PFSK-1 (cell line): ENCODE results near the gene IRAK1.
A peak's percentile ranks its signal among the peaks of the same experiment; 100 is the strongest.

ENCODE experiments used
- FOXP2 ChIP-seq: optimal IDR thresholded peaks from 2 replicates; pipeline ENCODE3; 2011; ENCODE audit warnings: borderline replicate concordance, control low read depth, inconsistent platforms; ENCODE audit not compliant: insufficient read depth; ENCODE audit errors: extremely low read length, extremely low read depth
- POLR2AphosphoS5 ChIP-seq: IDR thresholded peaks from 2 replicates; pipeline ENCODE4 v1.6.1; 2012; ENCODE audit warnings: low read depth, mild to moderate bottlenecking, control low read depth, low read length, moderate library complexity
- SIN3A ChIP-seq: IDR thresholded peaks from 2 replicates; pipeline ENCODE4 v1.6.1; 2012; ENCODE audit warnings: mild to moderate bottlenecking, low read length, moderate library complexity, borderline replicate concordance; ENCODE audit not compliant: insufficient read depth
- TAF1 ChIP-seq: IDR thresholded peaks from 2 replicates; pipeline ENCODE4 v1.6.1; 2012; ENCODE audit warnings: low read length, control low read depth, borderline replicate concordance; ENCODE audit not compliant: insufficient read depth
- TF ChIP-seq, protein P1 (sequence below), 2 experiments: IDR thresholded peaks; 2 replicates each; pipeline versions ENCODE4 v1.6.1 to v1.8.0; 2011 to 2012; ENCODE audit warnings: low read depth in 2 of 2, low read length in 2 of 2, control low read depth in 1 of 2, inconsistent platforms in 1 of 2, mild to moderate bottlenecking in 1 of 2, moderate library complexity in 1 of 2; ENCODE audit not compliant: insufficient read depth in 1 of 2

The IRAK1 gene

DNA sequence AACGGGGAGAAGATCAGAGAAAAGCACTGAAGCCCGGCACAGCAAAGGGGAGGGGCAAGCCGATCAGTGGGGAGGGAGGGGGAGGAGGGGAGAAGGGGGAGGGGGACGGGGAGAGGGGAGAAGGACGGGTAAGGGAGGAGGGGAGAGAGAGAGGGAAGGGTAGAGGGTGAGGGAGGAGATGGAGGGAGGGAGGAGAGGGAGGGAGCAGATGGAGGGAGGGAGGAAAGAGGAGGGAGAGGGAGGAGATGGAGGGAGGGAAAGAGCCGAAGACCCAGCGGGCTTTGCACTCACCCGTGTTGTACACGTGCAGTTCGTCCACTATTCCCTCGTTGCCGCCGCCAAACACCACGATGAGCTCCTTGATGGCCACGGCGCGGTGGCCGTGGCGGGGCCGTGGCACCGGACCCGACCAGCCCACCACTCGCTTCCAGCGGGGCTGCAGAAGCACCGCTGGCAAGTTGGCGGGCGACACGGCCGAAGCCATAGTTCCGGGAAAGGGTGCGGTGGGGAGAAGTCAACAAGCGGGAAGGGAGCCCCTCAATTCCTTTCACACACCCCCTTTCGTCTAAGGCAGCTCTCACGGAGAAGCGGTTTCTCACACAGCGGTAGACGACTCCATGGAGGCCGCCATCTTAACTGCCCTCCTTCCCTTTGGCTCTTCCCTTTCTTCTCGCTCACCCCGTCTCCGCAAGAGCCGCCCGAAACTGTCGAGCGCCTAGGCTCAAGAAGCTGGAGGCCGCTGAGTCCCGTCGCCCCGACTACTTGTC is 49.2 kb downstream of the IRAK1 start:
- TF ChIP-seq, protein P1, sequence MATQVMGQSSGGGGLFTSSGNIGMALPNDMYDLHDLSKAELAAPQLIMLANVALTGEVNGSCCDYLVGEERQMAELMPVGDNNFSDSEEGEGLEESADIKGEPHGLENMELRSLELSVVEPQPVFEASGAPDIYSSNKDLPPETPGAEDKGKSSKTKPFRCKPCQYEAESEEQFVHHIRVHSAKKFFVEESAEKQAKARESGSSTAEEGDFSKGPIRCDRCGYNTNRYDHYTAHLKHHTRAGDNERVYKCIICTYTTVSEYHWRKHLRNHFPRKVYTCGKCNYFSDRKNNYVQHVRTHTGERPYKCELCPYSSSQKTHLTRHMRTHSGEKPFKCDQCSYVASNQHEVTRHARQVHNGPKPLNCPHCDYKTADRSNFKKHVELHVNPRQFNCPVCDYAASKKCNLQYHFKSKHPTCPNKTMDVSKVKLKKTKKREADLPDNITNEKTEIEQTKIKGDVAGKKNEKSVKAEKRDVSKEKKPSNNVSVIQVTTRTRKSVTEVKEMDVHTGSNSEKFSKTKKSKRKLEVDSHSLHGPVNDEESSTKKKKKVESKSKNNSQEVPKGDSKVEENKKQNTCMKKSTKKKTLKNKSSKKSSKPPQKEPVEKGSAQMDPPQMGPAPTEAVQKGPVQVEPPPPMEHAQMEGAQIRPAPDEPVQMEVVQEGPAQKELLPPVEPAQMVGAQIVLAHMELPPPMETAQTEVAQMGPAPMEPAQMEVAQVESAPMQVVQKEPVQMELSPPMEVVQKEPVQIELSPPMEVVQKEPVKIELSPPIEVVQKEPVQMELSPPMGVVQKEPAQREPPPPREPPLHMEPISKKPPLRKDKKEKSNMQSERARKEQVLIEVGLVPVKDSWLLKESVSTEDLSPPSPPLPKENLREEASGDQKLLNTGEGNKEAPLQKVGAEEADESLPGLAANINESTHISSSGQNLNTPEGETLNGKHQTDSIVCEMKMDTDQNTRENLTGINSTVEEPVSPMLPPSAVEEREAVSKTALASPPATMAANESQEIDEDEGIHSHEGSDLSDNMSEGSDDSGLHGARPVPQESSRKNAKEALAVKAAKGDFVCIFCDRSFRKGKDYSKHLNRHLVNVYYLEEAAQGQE (IDR thresholded peaks at IDR 0.05; ENCODE audit: insufficient read depth in 1 of 2, low read depth in 2 of 2, low read length in 2 of 2), result no peak
- TF ChIP-seq FOXP2 (no peak), SIN3A (no peak), POLR2AphosphoS5 (peak; percentile 43; the same call in 1 of the 2 replicates), TAF1 (no peak)

GRCh38 chrX:153969904-153970356 is 49.8 kb downstream of the IRAK1 start:
- TF ChIP-seq SIN3A, result no peak
- TF ChIP-seq, protein P1 (IDR thresholded peaks at IDR 0.05; ENCODE audit: insufficient read depth in 1 of 2, low read depth in 2 of 2, low read length in 2 of 2), result no peak
- no peak for TF ChIP-seq POLR2AphosphoS5
- no peak for TF ChIP-seq FOXP2
- no peak for TF ChIP-seq TAF1

- no peak for TF ChIP-seq FOXP2
- no peak for TF ChIP-seq TAF1
- TF ChIP-seq, protein P1 (IDR thresholded peaks at IDR 0.05; ENCODE audit: insufficient read depth in 1 of 2, low read depth in 2 of 2, low read length in 2 of 2), result no peak
- TF ChIP-seq SIN3A, result no peak
- TF ChIP-seq POLR2AphosphoS5, result no peak
Observed at GRCh38 chrX:153969125-153969903, 50.4 kb downstream of the IRAK1 start.

- no peak for TF ChIP-seq SIN3A
- TF ChIP-seq FOXP2, result no peak
- TF ChIP-seq, protein P1 (IDR thresholded peaks at IDR 0.05; ENCODE audit: insufficient read depth in 1 of 2, low read depth in 2 of 2, low read length in 2 of 2), result no peak
- no peak for TF ChIP-seq TAF1
- no peak for TF ChIP-seq POLR2AphosphoS5
Observed at GRCh38 chrX:153968754-153969124, 51.0 kb downstream of the IRAK1 start.
